ENCODE data around the gene GJC2. TPM values are rescaled to one million over a fixed set of nuclear protein-coding genes. Genes with fewer than 3 reads are reported as not detected.

The GJC2 gene
- total and polyA plus RNA-seq, 2 donors (not counting 3 experiments of a cell fraction or from before 2014, with no cell fraction given), result 0.58 to 1.2 TPM

- FAIRE-seq (no peak), DNase-seq (ENCODE audit: low read depth, low spot score) (no peak)
- no peaks in the 10 kb centered on the region for H4K20me1 ChIP-seq (replicated peaks; ENCODE audit: control insufficient read depth, extremely low read depth, insufficient read depth, low read length)
- BruUV-seq (replicated peaks), result no TSS peak
- no peak overlapping the region for H3K9ac ChIP-seq (replicated peaks; ENCODE audit: extremely low read depth, insufficient read depth, low read length)
- no peak overlapping the region for H3K27ac ChIP-seq (ENCODE audit: insufficient read depth, low read depth, low read length)
- no peaks in the 10 kb centered on the region for H3K36me3 ChIP-seq (ENCODE audit: control insufficient read depth in 2 of 2, extremely low read depth in 1 of 2, insufficient read depth in 2 of 2, low read length in 2 of 2)
- H3K4me3 ChIP-seq (replicated peaks in 1 of 3; ENCODE audit: insufficient read depth in 1 of 3, low read depth in 1 of 3, low read length in 3 of 3), result no peak overlapping the region
- no peaks in the 10 kb centered on the region for H3K9me1 ChIP-seq (replicated peaks; ENCODE audit: control insufficient read depth, extremely low read depth, insufficient read depth, low read length)
- TF ChIP-seq EZH2 (IDR thresholded peaks at IDR 0.05; ENCODE audit: borderline replicate concordance, low read depth, low read length, severe bottlenecking) (no peak), JUN (IDR thresholded peaks at IDR 0.05; ENCODE audit: borderline replicate concordance, insufficient read depth, insufficient read length, low read depth) (no peak), MYC (IDR thresholded peaks at IDR 0.05; ENCODE audit: low read depth, low read length) (no peak), POLR2A (IDR thresholded peaks at IDR 0.05; ENCODE audit: low read depth, low read length) (no peak), FOS (IDR thresholded peaks at IDR 0.05; ENCODE audit: borderline replicate concordance, insufficient read depth, low read length) (no peak), POLR2AphosphoS5 (IDR thresholded peaks at IDR 0.05; ENCODE audit: insufficient read depth, low read depth, low read length) (no peak), GATA2 (IDR thresholded peaks at IDR 0.05; ENCODE audit: insufficient read depth, insufficient read length, low read depth, low read length) (no peak), MAX (IDR thresholded peaks at IDR 0.05; ENCODE audit: insufficient read depth, insufficient read length) (no peak), CTCF (IDR thresholded peaks at IDR 0.05; ENCODE audit: extremely low read depth in 1 of 2, insufficient read depth in 1 of 2, low read depth in 1 of 2, low read length in 2 of 2) (no peak)
- intact Hi-C loops (cut with micrococcal nuclease) (no loop called here), dilution Hi-C loops (cut with MboI; ENCODE audit: extremely low pct_ligation_motif_present, low sequenced_read_pairs) (no loop called here)
- CTCF ChIA-PET, result no interaction called here
- no peak overlapping the region for H3K4me2 ChIP-seq (ENCODE audit: insufficient read depth, low read length)
- no peaks in the 10 kb centered on the region for H3K9me3 ChIP-seq (replicated peaks; ENCODE audit: control insufficient read depth, insufficient read depth, low read length)
- no peaks in the 10 kb centered on the region for H3K4me1 ChIP-seq (ENCODE audit: control insufficient read depth, extremely low read depth, insufficient read depth, low read length)
- H3K79me2 ChIP-seq (ENCODE audit: control insufficient read depth, insufficient read depth, low read length), result no peaks in the 10 kb centered on the region
- POLR2A ChIA-PET, result no interaction called here
- H2AFZ ChIP-seq (ENCODE audit: low read depth, low read length), result no peak overlapping the region
- H3K27me3 ChIP-seq (ENCODE audit: control insufficient read depth in 2 of 2, insufficient read depth in 2 of 2, low read length in 2 of 2), result no peaks in the 10 kb centered on the region
Observed at GRCh38 chr1:228194921-228195812, 45.4 kb downstream of the GJC2 start.

Data from endothelial cell of umbilical vein (primary cell).